Lower leg skin (tissue), 4 donors: Measurements from ENCODE around the gene GABARAP. TPM values are rescaled to one million over a fixed set of nuclear protein-coding genes. Genes with fewer than 3 reads are reported as not detected.
A peak's percentile ranks its signal among the peaks of the same experiment; 100 is the strongest.

Experiments
- DNase-seq, 2 donors: peaks; one replicate each; pipeline ENCODE4 v3.0.0-alpha.2; 2019; ENCODE audit warnings: low spot score in 2 of 2
- H3K4me3 ChIP-seq: fragments of 200-600 bp; sonication (generic); 2 replicates; pipeline ENCODE4 v1.5.1; 2017; ENCODE audit warnings: mild to moderate bottlenecking, low read depth; ENCODE audit not compliant: poor library complexity, severe bottlenecking
- POLR2A ChIP-seq, 2 donors: fragments of 450-650 bp; IDR thresholded peaks; one replicate each; pipeline ENCODE4 v1.6.1; 2016 to 2017; ENCODE audit warnings: antibody characterized with exemption in 2 of 2, mild to moderate bottlenecking in 1 of 2, moderate library complexity in 1 of 2
- WGBS, 2 donors: methylation state at CpG; one replicate each; pipeline ENCODE4 v1.1.5; 2018; 5-methylcytosine and 5-hydroxymethylcytosine counted together
- intact Hi-C: fragments of 100-400 bp; cut with DNase I; formaldehyde crosslinking; loops from one replicate; pipeline ENCODE4 v1.15.0; 2023; ENCODE audit warnings: low total_unique reads
- total RNA-seq, 4 donors: library from RNA; depleted of rRNA; stranded (reverse); fragments of >200 nt; gene quantifications; one replicate each; pipeline ENCODE4 v1.1.0, GENCODE V29; 2016
- TF ChIP-seq, protein P1 (sequence below), 3 donors: fragments of 450-650 bp; IDR thresholded peaks; one replicate each; pipeline ENCODE4 v1.5.1; 2016; ENCODE audit warnings: antibody characterized with exemption in 3 of 3, mild to moderate bottlenecking in 3 of 3, moderate library complexity in 2 of 3

The GABARAP gene
- total RNA-seq, 4 donors from 2014 or later: 253 to 667 (median 538) TPM

DNA sequence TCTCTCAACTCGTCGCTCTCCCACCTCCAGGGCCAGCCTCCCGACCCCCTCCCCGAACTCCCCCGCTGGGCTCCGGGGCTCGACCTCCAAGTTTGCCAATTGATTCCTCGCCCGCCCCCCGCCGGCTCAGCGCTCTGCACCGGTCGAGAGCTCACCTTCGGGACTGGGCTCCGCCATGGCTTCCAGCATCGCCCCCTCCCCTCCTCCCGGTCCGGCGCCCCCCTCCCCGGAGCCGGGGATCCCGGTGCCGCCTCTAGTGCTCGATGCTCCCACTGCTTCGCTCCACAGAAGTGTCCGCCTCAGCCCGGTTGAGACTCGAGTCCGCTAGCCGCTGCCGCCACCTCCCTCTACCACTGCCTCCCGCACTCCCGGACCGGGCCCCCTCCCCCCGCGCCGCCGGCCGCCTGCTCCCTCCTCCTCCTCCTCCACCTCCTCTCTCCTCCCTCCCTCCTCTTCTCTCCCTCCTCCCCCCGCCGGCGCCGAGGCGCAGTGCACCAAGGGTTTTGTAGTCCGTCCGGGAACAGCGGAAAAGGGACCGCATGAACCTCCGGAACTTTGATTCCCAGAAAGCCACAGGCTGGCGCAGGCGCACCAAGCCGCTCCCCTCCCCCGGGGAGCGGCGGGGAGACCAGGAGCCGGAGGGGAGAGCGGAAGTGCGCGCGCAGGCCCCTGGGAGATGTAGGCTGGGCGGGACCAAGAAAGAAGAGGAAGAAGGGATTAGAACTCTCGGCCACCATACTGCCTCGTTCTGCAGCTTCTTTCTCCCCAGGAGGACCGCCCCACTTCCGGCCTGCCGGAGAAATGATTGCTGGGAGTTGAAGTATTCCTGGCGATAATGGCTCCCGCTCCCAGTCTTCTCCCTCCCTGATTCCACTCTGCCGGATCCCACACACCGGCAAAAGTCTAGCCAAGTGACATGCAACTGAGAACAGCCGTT lies 2.9 kb downstream of the GABARAP start, which contains the start of gene PHF23:
Gene PHF23 (minus strand): TSS at position 367 of the 937 bp plus-strand sequence. CDS start 178 bp downstream, at position 189.
- intact Hi-C loops: no loop called here
- 1% methylated on average over 67 to 72 of the region's 72 CpGs for WGBS, 2 donors

DNA sequence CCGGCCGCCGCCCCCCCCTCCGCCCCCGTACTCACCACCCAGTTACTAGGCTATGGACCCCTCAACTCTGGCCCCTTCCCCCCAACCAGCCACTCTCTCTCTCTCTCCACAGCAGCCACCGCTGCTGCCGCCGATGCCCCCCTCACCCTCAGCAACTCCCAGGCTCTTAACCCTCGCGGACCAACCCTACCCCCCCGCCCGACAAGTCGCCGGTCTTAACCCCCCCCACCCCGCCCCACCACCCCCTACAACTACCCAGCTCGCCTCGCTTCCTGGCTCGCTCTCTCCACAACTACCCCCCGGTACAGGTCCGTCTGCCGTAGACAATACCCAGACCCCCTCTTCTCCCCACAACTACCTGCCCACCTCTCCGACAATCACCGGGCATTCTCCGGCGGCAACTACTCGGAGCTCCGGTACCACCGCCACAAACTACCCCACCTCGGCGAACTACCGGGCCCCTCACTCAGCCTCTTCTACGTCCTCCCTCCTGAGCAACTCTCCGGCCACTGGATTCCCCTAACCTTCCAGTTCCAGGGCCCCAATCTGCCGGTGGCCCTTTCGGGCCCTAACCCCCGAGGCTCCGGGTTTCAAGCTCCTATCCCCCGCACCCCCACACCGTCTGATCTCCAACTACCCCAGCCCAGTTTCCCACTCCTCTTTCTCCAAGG lies 3.7 kb downstream of the GABARAP start:
- TF ChIP-seq, protein P1, sequence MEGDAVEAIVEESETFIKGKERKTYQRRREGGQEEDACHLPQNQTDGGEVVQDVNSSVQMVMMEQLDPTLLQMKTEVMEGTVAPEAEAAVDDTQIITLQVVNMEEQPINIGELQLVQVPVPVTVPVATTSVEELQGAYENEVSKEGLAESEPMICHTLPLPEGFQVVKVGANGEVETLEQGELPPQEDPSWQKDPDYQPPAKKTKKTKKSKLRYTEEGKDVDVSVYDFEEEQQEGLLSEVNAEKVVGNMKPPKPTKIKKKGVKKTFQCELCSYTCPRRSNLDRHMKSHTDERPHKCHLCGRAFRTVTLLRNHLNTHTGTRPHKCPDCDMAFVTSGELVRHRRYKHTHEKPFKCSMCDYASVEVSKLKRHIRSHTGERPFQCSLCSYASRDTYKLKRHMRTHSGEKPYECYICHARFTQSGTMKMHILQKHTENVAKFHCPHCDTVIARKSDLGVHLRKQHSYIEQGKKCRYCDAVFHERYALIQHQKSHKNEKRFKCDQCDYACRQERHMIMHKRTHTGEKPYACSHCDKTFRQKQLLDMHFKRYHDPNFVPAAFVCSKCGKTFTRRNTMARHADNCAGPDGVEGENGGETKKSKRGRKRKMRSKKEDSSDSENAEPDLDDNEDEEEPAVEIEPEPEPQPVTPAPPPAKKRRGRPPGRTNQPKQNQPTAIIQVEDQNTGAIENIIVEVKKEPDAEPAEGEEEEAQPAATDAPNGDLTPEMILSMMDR (IDR thresholded peaks at IDR 0.05): no peak
- TF ChIP-seq POLR2A (IDR thresholded peaks at IDR 0.05): no peak
- peak overlapping the region; percentile 99 for H3K4me3 ChIP-seq
- intact Hi-C loops: no loop called here
- WGBS, 2 donors: 0 to 1% methylated on average over 26 to 31 of the region's 39 CpGs
- DNase-seq: no peak

More for the DNA sequence above, 2.9 kb downstream of the GABARAP start, which contains the start of gene PHF23:
- DNase-seq: peak; percentile 99 to 100
- H3K4me3 ChIP-seq: peak within 1 kb of the TSS; percentile 99
- TF ChIP-seq POLR2A (IDR thresholded peaks at IDR 0.05): peak in 1 of 2 donors; percentile 40
- TF ChIP-seq, protein P1 (IDR thresholded peaks at IDR 0.05): peak in 1 of 3 donors; percentile 64

DNA sequence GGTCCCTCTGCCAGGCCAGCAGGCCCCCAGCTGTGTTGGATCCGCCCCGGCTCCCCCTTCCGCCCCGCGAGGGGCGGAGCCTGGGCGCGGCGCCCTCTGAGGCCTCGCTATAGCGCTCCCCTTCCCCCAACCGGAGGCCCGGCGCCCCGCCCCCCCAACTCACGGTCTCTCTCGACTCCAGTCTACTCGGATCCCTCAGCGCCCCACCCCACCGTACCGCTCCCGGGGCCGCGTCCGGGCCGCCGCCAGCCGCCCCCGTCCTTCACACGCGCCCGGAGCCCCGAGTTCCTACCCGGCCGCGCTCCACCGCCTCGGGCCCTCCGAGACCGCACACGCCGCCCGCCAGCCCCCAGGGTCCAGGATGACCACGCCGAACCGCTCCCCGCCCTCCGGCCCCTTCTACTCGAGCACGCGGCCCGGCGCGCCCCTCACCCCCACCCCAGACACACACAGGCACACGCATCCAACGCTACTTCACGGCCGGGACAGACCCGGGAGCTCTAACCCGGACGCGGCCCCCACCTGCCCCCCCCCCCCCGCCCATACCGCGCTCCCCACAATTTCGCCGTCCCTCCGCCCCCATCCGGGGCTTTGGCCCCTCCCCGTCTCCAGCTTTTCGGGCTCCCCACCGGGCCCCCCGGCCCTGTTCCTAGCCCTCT lies 4.4 kb downstream of the GABARAP start:
- DNase-seq: peak in 1 of 2 donors; percentile 96
- TF ChIP-seq POLR2A (IDR thresholded peaks at IDR 0.05): no peak
- TF ChIP-seq, protein P1 (IDR thresholded peaks at IDR 0.05): no peak
- H3K4me3 ChIP-seq: peak overlapping the region; percentile 99
- intact Hi-C loops: no loop called here
- WGBS, 2 donors: 0 to 1% methylated on average over 40 to 44 of the region's 73 CpGs

DNA sequence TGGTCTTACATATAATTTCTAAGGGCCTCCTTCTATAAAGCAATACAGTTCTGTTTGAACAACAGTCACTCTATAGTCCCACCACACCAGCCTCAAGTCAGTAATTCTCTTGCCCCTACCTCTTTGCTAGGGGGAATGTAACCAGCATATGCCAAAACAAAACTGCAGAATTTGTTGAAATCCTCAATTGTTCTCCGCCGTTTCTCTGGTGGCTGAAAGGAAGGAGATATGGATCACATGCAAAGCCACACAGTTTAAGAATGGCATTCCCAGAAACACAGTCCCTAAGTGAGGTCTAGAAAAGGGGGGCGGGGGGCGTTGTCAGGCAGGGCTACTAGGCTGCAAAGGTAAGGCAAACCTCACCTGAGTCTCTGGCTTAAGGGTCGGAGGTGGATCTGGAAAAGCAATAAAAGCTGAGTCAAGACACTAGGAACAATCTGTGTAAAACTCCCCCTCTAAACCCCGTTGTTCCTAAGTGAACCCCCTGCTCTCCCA lies 4.9 kb downstream of the GABARAP start:
- H3K4me3 ChIP-seq: no peak overlapping the region
- TF ChIP-seq, protein P1 (IDR thresholded peaks at IDR 0.05): no peak
- no peak for TF ChIP-seq POLR2A (IDR thresholded peaks at IDR 0.05)
- intact Hi-C loops: no loop called here
- WGBS, 2 donors: 20 to 28% methylated on average over 6 of the region's 6 CpGs
- no peak for DNase-seq

DNA sequence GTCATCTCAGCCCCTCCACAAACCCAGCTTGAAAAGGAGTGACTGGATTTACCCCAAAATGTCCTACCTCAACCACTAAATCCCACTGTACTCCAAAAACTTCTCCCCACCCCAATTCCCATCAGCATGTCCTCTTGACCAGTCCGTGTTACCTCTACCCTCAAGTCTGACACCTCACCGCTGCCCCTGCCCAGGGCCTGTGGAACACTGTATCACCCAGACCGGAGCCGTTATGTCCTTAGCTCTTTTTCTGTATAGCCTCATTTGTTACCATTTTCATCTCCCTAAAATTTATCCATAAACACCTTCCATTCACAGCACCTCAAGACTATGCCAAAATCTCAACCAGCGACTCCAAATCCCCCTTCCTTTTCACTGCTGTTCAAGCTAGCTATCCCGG lies 5.4 kb downstream of the GABARAP start:
- TF ChIP-seq, protein P1 (IDR thresholded peaks at IDR 0.05): no peak
- TF ChIP-seq POLR2A (IDR thresholded peaks at IDR 0.05): no peak
- intact Hi-C loops: no loop called here
- 84 to 86% methylated on average over 6 of the region's 6 CpGs for WGBS, 2 donors
- no peak for DNase-seq
- no peak overlapping the region for H3K4me3 ChIP-seq
